HG03442 (cell line): ENCODE measurements around the gene PLXND1.

Source experiments
- ATAC-seq: cut with Tn5 transposase; IDR thresholded peaks from one replicate; pipeline ENCODE4 v1.9.1; 2021; ENCODE audit warnings: mild to moderate bottlenecking, moderate library complexity; ENCODE audit not compliant: unreplicated experiment

Gene PLXND1

DNA sequence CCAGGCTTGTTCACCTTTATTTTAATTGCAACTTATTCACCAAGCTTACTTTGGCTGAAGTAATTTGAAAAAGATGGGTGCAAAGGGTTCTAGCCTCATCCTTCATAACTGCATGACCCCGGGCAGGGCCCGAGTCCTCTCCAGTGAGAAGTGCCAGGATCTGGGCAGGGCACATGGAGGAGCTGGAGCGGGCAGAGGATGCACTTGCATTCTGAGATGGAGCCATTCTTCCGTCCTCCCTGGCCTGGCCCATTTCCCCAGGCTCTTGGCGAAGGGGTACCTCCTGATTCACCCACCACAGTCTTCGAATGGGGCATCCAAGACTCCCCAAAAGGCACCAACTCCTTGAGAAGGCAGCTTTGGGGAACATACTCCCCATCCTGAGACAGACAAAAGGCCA lies 22.5 kb upstream of the PLXND1 start:
- no peak for ATAC-seq

DNA sequence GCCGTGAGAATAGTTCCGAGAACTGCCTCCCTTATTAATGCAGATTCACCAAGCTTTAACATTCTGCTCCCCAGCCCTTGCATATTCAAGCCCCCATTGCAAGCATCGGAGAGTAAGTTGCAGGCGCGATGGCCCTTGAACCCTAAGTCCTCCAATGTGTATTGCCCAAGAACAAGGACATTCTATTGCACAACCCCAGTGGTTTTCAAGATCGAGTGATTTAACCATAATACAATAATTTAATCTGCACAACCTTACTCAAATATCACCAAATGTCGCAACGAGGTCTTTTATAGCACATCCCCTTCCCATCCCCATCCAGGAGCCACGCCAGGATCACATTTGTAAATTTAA lies 21.7 kb upstream of the PLXND1 start:
- ATAC-seq, result no peak

DNA sequence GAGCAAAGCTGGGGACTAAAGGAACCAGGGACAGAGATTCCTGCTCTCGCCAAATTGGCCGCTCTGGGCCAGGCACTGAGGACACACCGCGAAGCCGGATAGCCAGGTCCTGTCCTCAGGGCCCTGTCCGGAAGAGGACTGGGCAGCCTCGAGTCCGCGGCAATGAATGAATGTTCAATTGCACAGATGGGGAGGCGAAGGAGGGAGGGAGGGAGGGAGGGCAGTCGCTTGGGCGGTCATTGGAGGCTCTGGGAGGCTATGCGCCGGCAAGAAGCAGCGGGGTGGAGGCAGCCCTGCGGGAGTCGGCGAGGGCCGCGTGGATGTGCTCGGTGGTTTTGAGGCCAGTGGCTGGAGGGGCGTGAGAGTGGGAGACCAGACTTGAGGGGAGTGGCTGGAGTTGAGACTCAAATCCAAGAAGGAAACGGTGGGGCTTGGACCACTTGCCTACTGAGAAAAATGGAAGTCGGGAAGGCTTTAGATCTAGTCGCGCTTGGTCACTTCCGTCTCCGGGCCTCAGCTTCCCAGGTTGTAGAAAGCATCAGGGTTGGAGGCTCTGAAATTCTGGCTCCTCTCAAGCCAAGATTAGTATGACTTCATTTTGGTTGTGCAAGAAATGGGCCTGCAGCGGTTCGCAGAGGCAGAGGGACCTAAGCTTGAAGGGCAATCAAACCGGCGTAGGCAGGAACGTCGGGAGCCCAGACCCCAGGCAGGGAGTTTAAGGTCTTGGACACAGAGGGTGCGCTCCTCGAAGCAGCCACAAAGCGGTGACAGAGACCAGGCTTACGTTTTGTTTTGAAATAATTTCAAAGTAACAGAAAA lies 21.1 kb upstream of the PLXND1 start:
- ATAC-seq, result peak; percentile 31

GRCh38 chr3:129626744-129627349 lies 20.4 kb upstream of the PLXND1 start:
- peak; percentile 93 for ATAC-seq

- no peak for ATAC-seq
Observed at GRCh38 chr3:129625072-129625874, 18.8 kb upstream of the PLXND1 start.

DNA sequence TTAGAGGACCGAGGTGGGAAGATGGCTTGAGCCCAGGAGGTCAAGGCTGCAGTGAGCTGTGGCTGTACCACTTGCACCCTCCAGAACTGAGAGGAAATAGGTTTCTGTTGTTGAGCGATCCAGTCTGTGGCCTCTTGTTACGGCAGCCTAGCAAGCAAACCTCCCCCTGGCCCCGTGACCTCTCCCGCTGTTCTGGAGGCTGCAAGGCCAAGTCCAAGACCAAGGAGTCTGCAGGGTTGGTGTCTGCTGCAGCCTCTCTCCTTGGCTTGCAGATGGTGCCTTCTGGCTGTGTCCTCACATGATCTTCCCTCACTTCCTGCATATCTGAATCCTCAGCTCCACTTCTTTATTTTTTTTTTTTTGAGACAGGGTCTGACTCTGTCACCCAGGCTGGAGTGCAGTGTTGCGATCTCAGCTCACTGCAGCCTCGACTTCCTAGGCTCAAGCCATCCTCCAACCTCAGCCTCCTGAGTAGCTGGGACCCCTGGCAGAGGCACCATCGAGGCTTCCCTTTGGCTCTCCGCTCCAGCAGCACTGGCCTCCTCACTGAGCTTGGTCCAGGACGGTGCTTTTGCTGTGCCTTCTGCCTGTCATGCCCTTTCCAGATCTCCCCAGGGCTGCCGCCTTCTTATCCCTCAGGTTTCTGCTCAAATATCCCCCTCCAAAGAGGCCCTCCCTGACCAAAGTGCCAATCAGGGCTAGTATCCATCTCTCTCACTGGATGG lies 18.0 kb upstream of the PLXND1 start:
- ATAC-seq, result no peak

DNA sequence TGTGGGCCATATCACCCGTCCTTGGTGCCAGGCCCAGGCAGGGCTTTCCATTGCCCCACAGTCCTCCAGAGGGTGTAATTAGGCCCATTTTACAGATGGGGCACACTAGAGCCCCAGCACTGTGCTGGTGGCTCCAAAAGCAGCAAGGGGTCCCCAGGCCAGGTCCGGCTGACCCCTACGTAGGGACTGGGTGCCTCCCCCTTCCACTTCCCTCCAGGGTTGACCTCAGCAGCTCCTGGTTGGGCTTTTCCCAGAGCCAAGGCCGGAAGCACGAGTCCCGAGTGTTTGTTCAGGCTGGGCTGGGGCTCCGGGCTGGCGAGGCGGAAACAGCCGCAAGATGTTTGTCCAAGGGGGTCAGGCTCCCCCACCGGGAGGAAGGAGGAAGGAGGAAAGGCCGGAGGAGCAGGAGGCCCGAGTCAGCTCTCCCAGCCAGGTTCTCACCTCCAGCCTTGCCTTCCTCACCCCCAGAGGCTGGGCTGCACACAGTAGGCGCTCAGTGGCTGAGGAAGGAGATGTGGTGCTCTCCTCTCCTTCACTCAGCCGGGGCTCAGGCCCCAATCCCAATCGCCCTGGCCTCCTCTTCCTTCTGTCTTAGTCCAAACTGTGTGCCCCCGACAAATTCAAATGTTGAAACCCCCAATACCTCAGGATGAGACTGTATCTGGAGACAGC lies 17.1 kb upstream of the PLXND1 start:
- no peak for ATAC-seq

- ATAC-seq, result no peak
Observed at GRCh38 chr3:129622933-129623332, 16.5 kb upstream of the PLXND1 start.

DNA sequence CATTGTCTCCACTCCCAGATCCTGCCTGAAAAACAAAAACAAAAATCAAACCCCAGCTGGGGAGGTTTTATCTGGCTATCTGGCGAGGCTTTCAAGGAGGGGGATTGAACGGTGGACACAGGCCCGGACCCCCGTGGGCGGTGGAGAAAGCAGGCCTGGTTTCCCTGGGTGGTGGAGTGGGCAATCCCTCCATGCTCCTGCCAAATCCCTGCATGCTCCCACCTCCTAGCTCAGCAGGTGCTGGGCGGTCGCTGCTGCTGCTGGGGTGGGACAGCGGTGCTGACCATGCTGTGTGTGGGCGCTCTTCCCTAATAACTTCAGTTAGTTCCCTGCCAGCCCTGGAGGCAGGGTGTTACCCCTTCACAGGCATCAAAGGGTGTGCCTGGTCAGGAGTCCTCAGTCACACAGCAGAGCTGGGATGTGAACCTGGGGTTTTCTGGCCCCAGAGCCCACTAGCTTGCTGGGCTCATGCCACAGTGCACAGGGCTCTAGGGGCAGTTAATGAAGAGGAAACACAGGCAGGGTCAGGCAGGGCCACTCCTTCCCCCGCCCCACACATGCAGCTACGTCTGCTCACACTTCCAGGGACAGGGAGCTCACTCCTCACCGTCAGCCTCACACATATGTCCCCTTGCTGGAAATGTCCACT lies 15.9 kb upstream of the PLXND1 start:
- no peak for ATAC-seq

GRCh38 chr3:129621626-129622225 lies 15.2 kb upstream of the PLXND1 start:
- ATAC-seq, result no peak

GRCh38 chr3:129620828-129621559 lies 14.5 kb upstream of the PLXND1 start:
- ATAC-seq, result no peak

DNA sequence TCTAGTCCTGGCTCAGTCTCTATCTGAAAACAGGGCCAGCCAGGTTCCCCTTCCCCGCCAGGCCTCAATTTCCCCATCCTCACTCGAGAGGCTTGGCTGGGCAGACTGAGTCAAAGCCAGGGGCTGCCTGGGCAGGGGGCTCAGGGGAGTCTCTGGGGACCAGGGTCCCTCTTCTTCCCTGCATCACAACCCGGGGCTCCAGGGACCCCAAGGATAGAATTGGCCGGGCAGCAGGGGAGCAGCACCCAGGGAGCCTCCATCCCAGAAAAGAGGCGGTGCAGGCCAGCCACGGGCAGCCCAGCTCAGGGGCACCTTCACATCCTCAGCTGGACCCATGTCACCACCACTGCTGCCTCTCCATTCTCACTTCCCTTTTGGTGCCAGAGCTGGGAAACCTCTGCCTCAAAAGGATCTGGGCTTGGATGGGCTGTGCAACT lies 13.3 kb upstream of the PLXND1 start:
- ATAC-seq, result no peak

- no peak for ATAC-seq
Observed at GRCh38 chr3:129618901-129619671, 12.6 kb upstream of the PLXND1 start.

GRCh38 chr3:129618186-129618820 lies 11.8 kb upstream of the PLXND1 start:
- ATAC-seq, result no peak

DNA sequence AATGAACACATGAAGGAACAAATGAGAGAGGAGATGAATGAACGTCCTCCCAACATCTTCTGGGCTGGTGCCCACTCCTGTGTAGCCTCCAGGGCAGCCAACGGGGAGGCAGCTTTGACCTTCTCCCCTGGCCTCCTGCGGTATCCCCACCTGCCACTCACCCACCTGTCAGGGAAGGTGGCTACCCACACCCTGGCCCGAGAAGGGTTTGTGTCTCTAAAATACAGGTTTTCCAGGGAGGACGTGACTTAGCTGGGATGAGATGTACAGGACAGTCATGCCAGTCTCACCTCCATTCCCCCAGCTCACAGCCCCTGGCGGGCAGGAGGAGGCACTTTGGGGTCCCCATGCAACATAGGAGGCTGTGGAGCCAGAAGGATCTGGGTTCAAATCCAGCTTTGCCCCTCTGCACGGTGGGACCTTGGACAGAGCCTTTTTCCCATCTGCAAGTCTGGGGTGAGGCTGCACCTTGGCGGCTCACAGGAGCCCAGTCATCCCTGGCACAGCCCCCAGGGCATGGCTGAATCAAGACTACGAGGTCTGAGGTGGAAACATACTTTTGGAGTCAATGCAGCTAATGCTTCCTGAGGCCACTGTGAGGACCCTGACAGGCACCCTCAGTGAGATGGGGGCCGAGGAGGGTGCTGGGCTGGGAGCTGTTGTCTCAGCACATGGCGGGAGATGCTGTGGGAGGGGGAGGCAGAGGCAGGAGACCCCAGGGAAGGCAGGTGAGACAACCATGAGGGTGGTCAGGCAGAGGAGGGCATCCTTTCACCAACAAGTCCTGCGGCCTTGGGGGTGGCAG lies 11.1 kb upstream of the PLXND1 start:
- no peak for ATAC-seq

DNA sequence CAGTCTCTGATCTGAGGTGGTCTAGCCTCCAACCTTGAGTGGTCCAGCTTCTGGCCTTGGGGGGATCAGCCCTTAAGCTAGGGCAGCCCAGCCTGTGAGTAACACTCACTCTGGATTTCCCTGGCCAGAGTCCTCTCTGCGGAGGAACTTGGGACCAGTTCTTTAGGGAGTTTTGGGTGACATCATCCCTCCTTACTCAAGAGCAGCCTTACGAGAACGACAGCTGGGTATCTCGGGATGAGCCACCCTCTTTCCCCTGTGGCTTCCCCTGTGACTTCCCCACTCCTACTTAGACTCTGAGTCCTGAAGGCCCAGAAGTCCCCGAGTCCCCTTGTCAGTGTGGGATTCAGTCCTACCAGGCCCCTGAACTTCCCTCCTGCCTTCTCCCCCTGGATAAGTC lies 10.2 kb upstream of the PLXND1 start:
- ATAC-seq, result no peak

- no peak for ATAC-seq
Observed at GRCh38 chr3:129616291-129616690, 9.8 kb upstream of the PLXND1 start.
